Mammary epithelial cell (primary cell): ENCODE results near the gene TRIM52.

Source experiments
- EZH2 ChIP-seq: IDR thresholded peaks from 2 replicates; pipeline ENCODE4 v1.6.1; 2012; ENCODE audit warnings: low read length, inconsistent platforms, borderline replicate concordance
- TF ChIP-seq, protein P1 (sequence below), 2 donors: IDR thresholded peaks in 1 of 2; conservative IDR thresholded peaks in 1 of 2; 2 replicates each; pipeline ENCODE4 v1.5.1; 2011 to 2012; ENCODE audit warnings: inconsistent platforms in 2 of 2, low read length in 2 of 2, mild to moderate bottlenecking in 2 of 2, control low read depth in 1 of 2, low read depth in 1 of 2; ENCODE audit not compliant: insufficient read depth in 1 of 2; ENCODE audit errors: extremely low read depth in 1 of 2

DNA sequence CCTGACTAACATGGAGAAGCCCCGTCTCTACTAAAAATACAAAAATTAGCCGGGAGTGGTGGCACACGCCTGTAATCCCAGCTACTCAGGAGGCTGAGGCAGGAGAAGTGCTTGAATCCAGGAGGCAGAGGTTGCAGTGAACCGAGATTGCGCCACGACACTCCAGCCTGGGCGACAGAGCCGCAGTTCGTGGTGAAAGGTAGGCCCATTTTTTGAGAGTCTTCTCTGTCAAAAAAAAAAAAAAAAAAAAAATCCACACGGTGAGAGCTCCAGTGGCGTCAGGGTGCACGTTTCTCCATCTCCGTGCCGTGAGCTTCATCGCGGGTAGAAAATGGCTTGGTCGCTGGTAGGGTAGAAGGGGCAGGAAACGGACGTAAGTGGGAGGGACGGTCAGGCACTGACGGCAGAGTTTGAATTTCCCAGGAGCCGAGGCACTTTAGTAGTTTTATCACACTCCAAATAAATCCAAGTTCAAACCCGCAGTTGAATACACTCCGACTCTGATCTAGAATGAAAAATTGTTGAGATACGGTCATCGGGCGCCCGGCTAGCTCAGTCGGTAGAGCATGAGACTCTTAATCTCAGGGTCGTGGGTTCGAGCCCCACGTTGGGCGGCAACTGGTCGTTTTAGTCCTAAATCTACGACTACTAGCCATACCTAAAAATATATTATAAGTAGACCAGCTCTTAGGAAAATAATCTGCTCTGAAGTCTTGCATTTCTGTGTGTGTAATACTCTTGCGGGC is 53.6 kb downstream of the TRIM52 start:
- TF ChIP-seq, protein P1, sequence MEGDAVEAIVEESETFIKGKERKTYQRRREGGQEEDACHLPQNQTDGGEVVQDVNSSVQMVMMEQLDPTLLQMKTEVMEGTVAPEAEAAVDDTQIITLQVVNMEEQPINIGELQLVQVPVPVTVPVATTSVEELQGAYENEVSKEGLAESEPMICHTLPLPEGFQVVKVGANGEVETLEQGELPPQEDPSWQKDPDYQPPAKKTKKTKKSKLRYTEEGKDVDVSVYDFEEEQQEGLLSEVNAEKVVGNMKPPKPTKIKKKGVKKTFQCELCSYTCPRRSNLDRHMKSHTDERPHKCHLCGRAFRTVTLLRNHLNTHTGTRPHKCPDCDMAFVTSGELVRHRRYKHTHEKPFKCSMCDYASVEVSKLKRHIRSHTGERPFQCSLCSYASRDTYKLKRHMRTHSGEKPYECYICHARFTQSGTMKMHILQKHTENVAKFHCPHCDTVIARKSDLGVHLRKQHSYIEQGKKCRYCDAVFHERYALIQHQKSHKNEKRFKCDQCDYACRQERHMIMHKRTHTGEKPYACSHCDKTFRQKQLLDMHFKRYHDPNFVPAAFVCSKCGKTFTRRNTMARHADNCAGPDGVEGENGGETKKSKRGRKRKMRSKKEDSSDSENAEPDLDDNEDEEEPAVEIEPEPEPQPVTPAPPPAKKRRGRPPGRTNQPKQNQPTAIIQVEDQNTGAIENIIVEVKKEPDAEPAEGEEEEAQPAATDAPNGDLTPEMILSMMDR (conservative IDR thresholded peaks at IDR 0.05 in 1 of 2, IDR thresholded peaks at IDR 0.05 in 1 of 2; ENCODE audit: extremely low read depth in 1 of 2, insufficient read depth in 1 of 2, low read depth in 1 of 2, low read length in 2 of 2), result no peak
- no peak for TF ChIP-seq EZH2
